Spleen (tissue), 7 donors: ENCODE data around the gene A4GALT.

Source experiments
- CTCF ChIP-seq, 11 experiments: fragments of 200-600 bp in 7 of 11; fragments of 450-650 bp in 4 of 11; sonication (generic) in 4 of 11; IDR thresholded peaks in 8 of 11; conservative IDR thresholded peaks in 3 of 11; 1 replicate in 7 of 11; 2 replicates in 4 of 11; pipeline versions ENCODE4 v1.4.0 to v1.8.0; 2016 to 2021; ENCODE audit warnings: antibody characterized with exemption in 11 of 11, inconsistent platforms in 4 of 11, mild to moderate bottlenecking in 1 of 11
- POLR2AphosphoS5 ChIP-seq, 3 donors: sonication (generic); formaldehyde crosslinking; IDR thresholded peaks; one replicate each; pipeline ENCODE4 v1.5.1; 2017; ENCODE audit warnings: antibody characterized with exemption in 3 of 3
- donor health status: DM: no; HTN: no; CAD: no; lungs with moderate emphysema.
- donor health status: DM: no; HTN: no; CAD: no.
- donor health status: DM: no; HTN: no; CAD: no.

- TF ChIP-seq CTCF (IDR thresholded peaks at IDR 0.05 in 8 of 11, conservative IDR thresholded peaks at IDR 0.05 in 3 of 11) = no peak
- no peak for TF ChIP-seq POLR2AphosphoS5 (IDR thresholded peaks at IDR 0.05)
These were observed 43.4 kb upstream of the A4GALT start for GRCh38 chr22:42763965-42764480.
